ENCODE results near the gene SGCD.

The SGCD gene

DNA sequence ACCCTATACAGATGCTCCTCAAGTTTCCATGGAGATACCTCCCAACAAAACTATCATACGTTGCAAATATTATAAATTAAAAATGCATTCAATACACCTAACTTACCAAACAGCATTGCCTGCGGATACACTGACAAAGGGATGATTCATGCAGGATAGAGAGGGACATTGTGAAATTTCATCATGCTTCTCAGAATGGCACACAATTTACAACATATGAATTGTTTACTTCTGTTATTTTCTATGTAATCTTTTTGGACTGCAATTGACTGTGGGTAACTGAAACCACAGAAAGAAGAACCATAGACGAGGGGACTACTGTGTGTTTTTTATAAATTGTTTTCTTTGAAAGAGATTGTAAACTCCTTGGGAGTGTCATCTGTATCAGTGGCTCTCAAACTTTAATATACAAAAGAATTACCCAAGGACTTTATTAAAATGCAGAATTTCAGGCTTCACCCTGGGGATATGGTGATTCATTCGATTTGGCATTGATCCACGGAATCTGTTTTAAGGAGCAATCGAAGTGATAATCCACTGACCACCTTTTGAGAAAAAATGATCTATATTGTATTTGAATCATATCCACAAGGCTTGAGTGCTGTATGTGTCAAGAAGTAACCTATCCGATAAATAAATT is 146.4 kb downstream of the SGCD start:
- Histone ChIP-seq H3K27me3 (no peaks in the 10 kb centered on the region), H3K9me3 (no peaks in the 10 kb centered on the region), H3K4me3 (ENCODE audit: low read depth, low read length) (no peak overlapping the region), H3K4me1 (no peaks in the 10 kb centered on the region), H3K36me3 (no peaks in the 10 kb centered on the region)
- no peak for DNase-seq
- TF ChIP-seq, protein P1, sequence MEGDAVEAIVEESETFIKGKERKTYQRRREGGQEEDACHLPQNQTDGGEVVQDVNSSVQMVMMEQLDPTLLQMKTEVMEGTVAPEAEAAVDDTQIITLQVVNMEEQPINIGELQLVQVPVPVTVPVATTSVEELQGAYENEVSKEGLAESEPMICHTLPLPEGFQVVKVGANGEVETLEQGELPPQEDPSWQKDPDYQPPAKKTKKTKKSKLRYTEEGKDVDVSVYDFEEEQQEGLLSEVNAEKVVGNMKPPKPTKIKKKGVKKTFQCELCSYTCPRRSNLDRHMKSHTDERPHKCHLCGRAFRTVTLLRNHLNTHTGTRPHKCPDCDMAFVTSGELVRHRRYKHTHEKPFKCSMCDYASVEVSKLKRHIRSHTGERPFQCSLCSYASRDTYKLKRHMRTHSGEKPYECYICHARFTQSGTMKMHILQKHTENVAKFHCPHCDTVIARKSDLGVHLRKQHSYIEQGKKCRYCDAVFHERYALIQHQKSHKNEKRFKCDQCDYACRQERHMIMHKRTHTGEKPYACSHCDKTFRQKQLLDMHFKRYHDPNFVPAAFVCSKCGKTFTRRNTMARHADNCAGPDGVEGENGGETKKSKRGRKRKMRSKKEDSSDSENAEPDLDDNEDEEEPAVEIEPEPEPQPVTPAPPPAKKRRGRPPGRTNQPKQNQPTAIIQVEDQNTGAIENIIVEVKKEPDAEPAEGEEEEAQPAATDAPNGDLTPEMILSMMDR (IDR thresholded peaks at IDR 0.05; ENCODE audit: low read depth, low read length): no peak

DNA sequence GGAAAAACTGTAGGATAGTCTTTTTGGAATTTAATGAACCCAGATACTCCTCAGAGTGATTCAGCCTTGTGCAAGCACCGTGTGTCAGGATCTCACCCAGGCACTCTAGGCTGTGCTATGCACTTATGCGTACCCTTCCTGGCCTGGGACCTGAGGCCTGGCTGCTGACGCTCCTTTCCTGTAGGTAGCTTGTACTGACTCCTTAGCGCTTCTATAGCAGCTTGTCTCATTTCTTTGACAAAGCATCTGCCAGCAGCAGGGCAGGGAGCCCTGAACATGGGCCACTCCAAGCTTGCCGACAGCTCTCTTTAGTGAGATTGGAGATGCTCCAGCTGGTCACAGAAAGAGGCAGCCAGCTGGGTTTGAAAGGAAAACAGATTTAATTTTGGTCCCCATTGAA is 147.3 kb downstream of the SGCD start:
- Histone ChIP-seq H3K9me3 (no peaks in the 10 kb centered on the region), H3K4me3 (ENCODE audit: low read depth, low read length) (no peak overlapping the region), H3K4me1 (no peaks in the 10 kb centered on the region), H3K36me3 (no peaks in the 10 kb centered on the region), H3K27me3 (no peaks in the 10 kb centered on the region)
- TF ChIP-seq, protein P1 (IDR thresholded peaks at IDR 0.05; ENCODE audit: low read depth, low read length): no peak
- DNase-seq: no peak

DNA sequence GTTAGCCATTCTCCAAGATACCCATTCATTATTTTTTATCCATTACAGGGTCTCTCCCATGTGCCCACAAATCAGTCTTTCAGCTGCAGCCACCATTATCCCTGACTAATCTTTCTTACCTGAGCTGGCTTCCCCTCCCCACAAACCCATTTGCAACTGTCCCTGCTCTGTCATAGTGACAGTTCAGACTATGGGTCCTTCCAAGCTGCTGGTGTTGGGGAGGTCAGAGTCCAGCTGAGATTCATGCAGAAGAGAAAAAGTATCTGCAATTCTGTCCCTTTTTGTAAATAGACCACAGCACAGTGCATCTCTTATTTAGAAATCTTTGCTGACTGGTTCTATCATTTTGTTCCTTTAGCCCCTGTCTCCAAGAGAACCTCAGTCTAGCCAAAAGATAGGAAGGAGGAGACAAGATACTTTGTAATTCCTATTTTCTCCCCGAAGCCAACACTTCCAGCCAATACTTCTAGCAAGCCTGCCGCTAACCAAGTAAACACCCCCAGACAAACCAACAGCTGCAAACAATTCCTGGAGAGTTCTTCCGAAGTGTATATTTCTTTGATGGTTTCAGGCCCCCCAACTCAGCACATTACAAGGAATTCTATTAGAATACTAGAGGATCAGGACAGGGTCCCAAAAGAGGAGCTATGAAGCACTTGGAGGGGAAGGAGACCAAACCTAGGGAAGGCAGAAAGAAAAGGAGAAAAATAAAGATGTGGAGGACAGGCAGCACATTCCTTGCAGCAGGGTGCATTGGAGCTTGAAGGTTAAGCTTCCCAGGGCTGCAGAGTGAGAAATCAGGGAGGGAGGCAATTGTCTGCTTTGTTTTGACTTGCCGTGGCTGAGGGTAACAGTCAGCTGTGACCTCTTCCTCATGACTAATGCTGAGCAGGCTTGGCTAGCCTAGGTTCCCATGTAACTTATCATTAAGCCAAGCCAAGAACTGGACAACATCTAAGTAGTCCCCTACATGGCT is 148.5 kb downstream of the SGCD start:
- DNase-seq: no peak
- Histone ChIP-seq H3K27me3 (no peaks in the 10 kb centered on the region), H3K4me1 (no peaks in the 10 kb centered on the region), H3K9me3 (no peaks in the 10 kb centered on the region), H3K4me3 (ENCODE audit: low read depth, low read length) (no peak overlapping the region), H3K36me3 (no peaks in the 10 kb centered on the region)
- TF ChIP-seq, protein P1 (IDR thresholded peaks at IDR 0.05; ENCODE audit: low read depth, low read length): no peak

DNA sequence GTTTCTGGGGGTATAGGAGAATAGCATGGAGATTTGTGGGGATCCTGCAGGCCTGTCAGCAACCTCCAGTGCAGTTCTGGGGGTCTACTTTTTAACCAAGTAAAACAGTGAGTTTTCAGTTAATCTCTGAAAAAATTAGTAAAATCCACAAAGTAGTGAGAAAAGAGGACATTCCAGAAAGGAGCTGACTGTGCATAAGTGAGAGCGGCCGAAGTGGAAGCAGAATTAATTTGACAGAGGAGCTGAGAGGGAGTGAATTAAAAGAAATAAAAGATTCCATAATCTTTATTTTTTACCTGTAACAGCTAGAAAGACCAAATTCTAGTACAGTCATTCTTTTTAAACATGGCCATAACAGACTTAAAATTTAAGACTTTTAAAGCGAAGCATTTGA is 149.2 kb downstream of the SGCD start:
- Histone ChIP-seq H3K4me1 (no peaks in the 10 kb centered on the region), H3K36me3 (no peaks in the 10 kb centered on the region), H3K27me3 (no peaks in the 10 kb centered on the region), H3K4me3 (ENCODE audit: low read depth, low read length) (no peak overlapping the region), H3K9me3 (no peaks in the 10 kb centered on the region)
- no peak for DNase-seq
- TF ChIP-seq, protein P1 (IDR thresholded peaks at IDR 0.05; ENCODE audit: low read depth, low read length): no peak

DNA sequence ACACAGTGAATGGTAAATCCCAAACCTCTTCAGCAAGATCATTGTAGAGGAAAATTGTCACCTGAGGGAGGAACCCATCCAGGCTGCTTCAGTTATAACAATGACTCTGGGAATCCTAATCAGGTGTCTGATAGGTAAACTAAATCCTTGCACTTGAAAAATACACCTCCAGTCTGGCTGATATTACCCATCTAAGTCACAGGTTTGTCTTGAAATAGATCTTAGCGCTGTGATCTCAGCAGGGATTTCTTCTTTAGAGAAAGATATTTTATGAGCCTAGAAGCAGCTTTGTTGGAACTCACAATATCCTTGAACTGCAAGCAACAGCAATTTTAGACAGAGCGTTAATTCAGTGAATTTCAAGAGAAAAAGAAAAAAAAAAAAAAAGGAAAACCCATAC is 149.7 kb downstream of the SGCD start:
- Histone ChIP-seq H3K27me3 (no peaks in the 10 kb centered on the region), H3K9me3 (no peaks in the 10 kb centered on the region), H3K4me1 (no peaks in the 10 kb centered on the region), H3K36me3 (no peaks in the 10 kb centered on the region), H3K4me3 (ENCODE audit: low read depth, low read length) (no peak overlapping the region)
- TF ChIP-seq, protein P1 (IDR thresholded peaks at IDR 0.05; ENCODE audit: low read depth, low read length): no peak
- DNase-seq: no peak

DNA sequence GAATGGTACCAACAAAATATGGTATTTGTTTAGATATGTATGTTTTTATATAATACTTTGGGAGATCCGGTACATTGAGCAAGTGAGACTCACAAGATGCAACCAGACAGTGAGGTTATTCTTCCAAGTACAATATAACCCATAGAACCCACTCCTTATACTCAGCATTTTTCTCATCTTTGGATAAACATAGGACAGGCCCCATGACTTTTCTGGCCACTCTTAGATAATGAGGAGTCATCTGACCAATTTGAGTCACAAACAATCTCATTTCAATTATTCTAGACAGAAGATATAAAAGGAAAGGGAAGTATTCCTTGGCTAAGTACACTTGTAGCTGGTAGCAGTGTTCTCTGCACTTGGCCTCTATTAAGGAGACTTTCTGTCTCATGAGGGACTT is 150.2 kb downstream of the SGCD start:
- DNase-seq: no peak
- Histone ChIP-seq H3K4me3 (ENCODE audit: low read depth, low read length) (no peak overlapping the region), H3K27me3 (no peaks in the 10 kb centered on the region), H3K36me3 (no peaks in the 10 kb centered on the region), H3K9me3 (no peaks in the 10 kb centered on the region), H3K4me1 (no peaks in the 10 kb centered on the region)
- TF ChIP-seq, protein P1 (IDR thresholded peaks at IDR 0.05; ENCODE audit: low read depth, low read length): no peak

All from BE2C (cell line).